Panc1 (cell line): ENCODE measurements around the gene NDUFAF2. TPM values are rescaled to one million over a fixed set of nuclear protein-coding genes. Genes with fewer than 3 reads are reported as not detected.

Experiments
- ATAC-seq: fragments of 200-7000 bp; cut with Tn5 transposase; 2 replicates; pipeline ENCODE4 v1.9.1; 2020; ENCODE audit warnings: mild to moderate bottlenecking, moderate library complexity
- BruUV-seq: library from RNA; stranded (reverse); fragments of 400-500 nt; replicated peaks from 2 replicates; lab custom pipeline; 2021; lab: Mats Ljungman, UMichigan
- CTCF ChIA-PET: fragments of 300-600 bp; sonication (Branson Sonifier 250); formaldehyde crosslinking; loops from one replicate; lab custom pipeline; 2022; ENCODE audit warnings: antibody characterized with exemption; lab: Charles Lee
- POLR2A ChIA-PET: fragments of 300-600 bp; sonication (Branson Sonifier 250); formaldehyde crosslinking; loops from one replicate; lab custom pipeline; 2022; ENCODE audit warnings: antibody characterized with exemption; lab: Charles Lee
- DNase-seq: peaks from one replicate; pipeline ENCODE4 v3.0.0-alpha.2; 2010; ENCODE audit warnings: low read depth, low spot score
- H3K27ac ChIP-seq: 2 replicates; pipeline ENCODE4 v1.5.1; 2011; ENCODE audit warnings: mild to moderate bottlenecking, low read length, inconsistent platforms
- H3K27me3 ChIP-seq: fragments of 200-500 bp; sonication (Bioruptor generic); 2 replicates; pipeline ENCODE4 v1.6.0; 2014; ENCODE audit warnings: low read length, inconsistent platforms; ENCODE audit not compliant: control insufficient read depth, insufficient read depth
- H3K36me3 ChIP-seq: fragments of 200-500 bp; sonication (Bioruptor generic); 2 replicates; pipeline ENCODE4 v1.5.1; 2014; ENCODE audit warnings: inconsistent platforms, mild to moderate bottlenecking, low read length, moderate library complexity; ENCODE audit not compliant: control insufficient read depth, insufficient read depth
- H3K4me1 ChIP-seq: 2 replicates; pipeline ENCODE4 v1.5.1; 2011; ENCODE audit warnings: inconsistent platforms, mild to moderate bottlenecking, low read length, moderate library complexity; ENCODE audit not compliant: control insufficient read depth, insufficient read depth
- H3K4me3 ChIP-seq, 2 experiments: 2 replicates each; pipeline ENCODE4 v1.5.1; 2011 to 2012; ENCODE audit warnings: low read depth in 2 of 2, low read length in 2 of 2, mild to moderate bottlenecking in 2 of 2, inconsistent platforms in 1 of 2, moderate library complexity in 1 of 2
- H3K9me3 ChIP-seq: fragments of 200-500 bp; sonication (Bioruptor generic); 2 replicates; pipeline ENCODE4 v1.5.1; 2014; ENCODE audit warnings: low read depth, mild to moderate bottlenecking, inconsistent platforms, low read length, moderate library complexity; ENCODE audit not compliant: control insufficient read depth, insufficient read depth
- POLR2AphosphoS5 ChIP-seq: IDR thresholded peaks from 2 replicates; pipeline ENCODE4 v1.6.1; 2012; ENCODE audit warnings: mild to moderate bottlenecking, low read depth, low read length, moderate library complexity
- SIN3A ChIP-seq: IDR thresholded peaks from 2 replicates; pipeline ENCODE4 v1.6.1; 2012; ENCODE audit warnings: low read depth, mild to moderate bottlenecking, low read length, moderate library complexity, borderline replicate concordance; ENCODE audit not compliant: insufficient read depth
- TCF7L2 ChIP-seq: IDR thresholded peaks from 2 replicates; pipeline ENCODE4 v1.6.1; 2011; ENCODE audit warnings: mild to moderate bottlenecking, low read depth, low read length, inconsistent platforms
- in situ Hi-C: cut with HindIII; loops from 2 replicates; pipeline ENCODE4 v1.10.0; 2016; ENCODE audit warnings: low sequenced_read_pairs, low pct_unique_long_range_greater_than_20kb
- intact Hi-C: fragments of 100-400 bp; cut with micrococcal nuclease; formaldehyde crosslinking; loops from one replicate; pipeline ENCODE4 v1.10.0; 2022; ENCODE audit not compliant: unreplicated experiment
- total RNA-seq: library from RNA; stranded (reverse); gene quantifications from one replicate; pipeline ENCODE4 v1.2.1, GENCODE V29; 2021; ENCODE audit not compliant: unreplicated experiment
- TF ChIP-seq, protein P1 (sequence below): fragments of 450-650 bp; IDR thresholded peaks from 2 replicates; pipeline ENCODE4 v1.5.1; 2017; ENCODE audit warnings: mild to moderate bottlenecking
- TF ChIP-seq, protein P2 (sequence below), 2 experiments: IDR thresholded peaks; 2 replicates each; pipeline ENCODE4 v1.6.1; 2011 to 2012; ENCODE audit warnings: low read depth in 2 of 2, control low read depth in 1 of 2, low read length in 1 of 2, mild to moderate bottlenecking in 1 of 2, moderate library complexity in 1 of 2; ENCODE audit not compliant: insufficient read depth in 1 of 2

The NDUFAF2 gene
- total RNA-seq, 1 experiment from 2014 or later = 41.6 TPM

DNA sequence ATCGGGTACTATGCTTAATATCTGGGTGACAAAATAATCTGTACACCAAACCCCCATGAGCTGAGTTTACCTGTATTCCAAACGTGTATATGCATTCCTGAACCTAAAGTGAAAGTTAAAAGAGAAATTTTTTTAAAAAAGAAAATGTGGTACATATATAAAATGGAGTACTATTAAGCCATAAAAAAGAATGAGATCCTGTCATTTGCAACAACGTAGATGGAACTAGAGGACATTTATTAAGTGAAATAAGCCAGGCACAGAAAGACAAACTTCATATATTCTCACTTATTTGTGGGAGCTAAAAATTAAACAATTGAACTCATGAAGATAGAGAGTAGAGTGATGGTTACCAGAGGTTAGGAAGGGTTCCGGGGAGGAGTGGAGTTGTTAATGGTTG, 44.8 kb downstream of the NDUFAF2 start:
- intact Hi-C loops (no loop called here), in situ Hi-C loops (no loop called here)
- Histone ChIP-seq H3K36me3 (no peaks in the 10 kb centered on the region), H3K4me3 (no peak overlapping the region), H3K9me3 (peaks cover 3% of the 10 kb centered on the region; the same call in 1 of the 2 replicates), H3K27me3 (no peaks in the 10 kb centered on the region), H3K27ac (no peak overlapping the region), H3K4me1 (no peaks in the 10 kb centered on the region)
- no peak for TF ChIP-seq POLR2AphosphoS5
- TF ChIP-seq, protein P1, sequence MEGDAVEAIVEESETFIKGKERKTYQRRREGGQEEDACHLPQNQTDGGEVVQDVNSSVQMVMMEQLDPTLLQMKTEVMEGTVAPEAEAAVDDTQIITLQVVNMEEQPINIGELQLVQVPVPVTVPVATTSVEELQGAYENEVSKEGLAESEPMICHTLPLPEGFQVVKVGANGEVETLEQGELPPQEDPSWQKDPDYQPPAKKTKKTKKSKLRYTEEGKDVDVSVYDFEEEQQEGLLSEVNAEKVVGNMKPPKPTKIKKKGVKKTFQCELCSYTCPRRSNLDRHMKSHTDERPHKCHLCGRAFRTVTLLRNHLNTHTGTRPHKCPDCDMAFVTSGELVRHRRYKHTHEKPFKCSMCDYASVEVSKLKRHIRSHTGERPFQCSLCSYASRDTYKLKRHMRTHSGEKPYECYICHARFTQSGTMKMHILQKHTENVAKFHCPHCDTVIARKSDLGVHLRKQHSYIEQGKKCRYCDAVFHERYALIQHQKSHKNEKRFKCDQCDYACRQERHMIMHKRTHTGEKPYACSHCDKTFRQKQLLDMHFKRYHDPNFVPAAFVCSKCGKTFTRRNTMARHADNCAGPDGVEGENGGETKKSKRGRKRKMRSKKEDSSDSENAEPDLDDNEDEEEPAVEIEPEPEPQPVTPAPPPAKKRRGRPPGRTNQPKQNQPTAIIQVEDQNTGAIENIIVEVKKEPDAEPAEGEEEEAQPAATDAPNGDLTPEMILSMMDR = no peak
- TF ChIP-seq, protein P2, sequence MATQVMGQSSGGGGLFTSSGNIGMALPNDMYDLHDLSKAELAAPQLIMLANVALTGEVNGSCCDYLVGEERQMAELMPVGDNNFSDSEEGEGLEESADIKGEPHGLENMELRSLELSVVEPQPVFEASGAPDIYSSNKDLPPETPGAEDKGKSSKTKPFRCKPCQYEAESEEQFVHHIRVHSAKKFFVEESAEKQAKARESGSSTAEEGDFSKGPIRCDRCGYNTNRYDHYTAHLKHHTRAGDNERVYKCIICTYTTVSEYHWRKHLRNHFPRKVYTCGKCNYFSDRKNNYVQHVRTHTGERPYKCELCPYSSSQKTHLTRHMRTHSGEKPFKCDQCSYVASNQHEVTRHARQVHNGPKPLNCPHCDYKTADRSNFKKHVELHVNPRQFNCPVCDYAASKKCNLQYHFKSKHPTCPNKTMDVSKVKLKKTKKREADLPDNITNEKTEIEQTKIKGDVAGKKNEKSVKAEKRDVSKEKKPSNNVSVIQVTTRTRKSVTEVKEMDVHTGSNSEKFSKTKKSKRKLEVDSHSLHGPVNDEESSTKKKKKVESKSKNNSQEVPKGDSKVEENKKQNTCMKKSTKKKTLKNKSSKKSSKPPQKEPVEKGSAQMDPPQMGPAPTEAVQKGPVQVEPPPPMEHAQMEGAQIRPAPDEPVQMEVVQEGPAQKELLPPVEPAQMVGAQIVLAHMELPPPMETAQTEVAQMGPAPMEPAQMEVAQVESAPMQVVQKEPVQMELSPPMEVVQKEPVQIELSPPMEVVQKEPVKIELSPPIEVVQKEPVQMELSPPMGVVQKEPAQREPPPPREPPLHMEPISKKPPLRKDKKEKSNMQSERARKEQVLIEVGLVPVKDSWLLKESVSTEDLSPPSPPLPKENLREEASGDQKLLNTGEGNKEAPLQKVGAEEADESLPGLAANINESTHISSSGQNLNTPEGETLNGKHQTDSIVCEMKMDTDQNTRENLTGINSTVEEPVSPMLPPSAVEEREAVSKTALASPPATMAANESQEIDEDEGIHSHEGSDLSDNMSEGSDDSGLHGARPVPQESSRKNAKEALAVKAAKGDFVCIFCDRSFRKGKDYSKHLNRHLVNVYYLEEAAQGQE (IDR thresholded peaks at IDR 0.05; ENCODE audit: insufficient read depth in 1 of 2, low read depth in 2 of 2, low read length in 1 of 2) = no peak
- TF ChIP-seq SIN3A = no peak
- TF ChIP-seq TCF7L2 = no peak
- ChIA-PET CTCF (no interaction called here), POLR2A (no interaction called here)
- DNase-seq (no peak), ATAC-seq (no peak)
- BruUV-seq = no TSS peak

DNA sequence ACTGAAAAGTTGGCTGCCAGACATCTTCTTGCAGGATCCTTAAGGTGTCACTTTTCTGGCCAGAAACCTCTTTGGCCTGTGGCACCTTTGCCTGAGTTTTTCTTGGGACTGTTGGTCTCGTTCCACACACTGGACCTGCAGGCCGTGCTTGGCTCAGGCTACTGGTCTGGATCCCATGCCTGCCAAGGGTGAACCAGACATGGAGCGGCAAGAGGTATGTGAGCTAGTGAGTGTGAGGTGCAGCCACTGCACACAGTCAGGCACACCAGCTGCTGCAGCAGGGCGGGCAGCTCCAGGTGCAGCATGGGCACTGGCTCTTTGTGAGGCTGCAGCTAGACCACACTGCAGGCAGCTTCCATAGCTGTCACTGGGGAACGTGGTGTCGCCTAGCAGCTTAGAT, 47.9 kb downstream of the NDUFAF2 start:
- DNase-seq = no peak
- Histone ChIP-seq H3K27me3 (no peaks in the 10 kb centered on the region), H3K36me3 (no peaks in the 10 kb centered on the region), H3K27ac (no peak overlapping the region), H3K4me3 (no peak overlapping the region), H3K9me3 (peaks cover 3% of the 10 kb centered on the region; the same call in 1 of the 2 replicates), H3K4me1 (no peaks in the 10 kb centered on the region)
- ChIA-PET POLR2A (no interaction called here), CTCF (no interaction called here)
- no peak for TF ChIP-seq TCF7L2
- no peak for TF ChIP-seq SIN3A
- TF ChIP-seq, protein P1 = no peak
- TF ChIP-seq, protein P2 (IDR thresholded peaks at IDR 0.05; ENCODE audit: insufficient read depth in 1 of 2, low read depth in 2 of 2, low read length in 1 of 2) = no peak
- no peak for TF ChIP-seq POLR2AphosphoS5
- ATAC-seq = no peak
- intact Hi-C loops = no loop called here
- in situ Hi-C loops = no loop called here
- no TSS peak for BruUV-seq
